Activated naive CD4-positive, alpha-beta T cell (primary cell): ENCODE measurements around the gene RHOF.

Source experiments
- DNase-seq, 4 experiments: peaks; one replicate each; lab custom pipeline; 2025; lab: John Stamatoyannopoulos, UW

The RHOF gene

DNA sequence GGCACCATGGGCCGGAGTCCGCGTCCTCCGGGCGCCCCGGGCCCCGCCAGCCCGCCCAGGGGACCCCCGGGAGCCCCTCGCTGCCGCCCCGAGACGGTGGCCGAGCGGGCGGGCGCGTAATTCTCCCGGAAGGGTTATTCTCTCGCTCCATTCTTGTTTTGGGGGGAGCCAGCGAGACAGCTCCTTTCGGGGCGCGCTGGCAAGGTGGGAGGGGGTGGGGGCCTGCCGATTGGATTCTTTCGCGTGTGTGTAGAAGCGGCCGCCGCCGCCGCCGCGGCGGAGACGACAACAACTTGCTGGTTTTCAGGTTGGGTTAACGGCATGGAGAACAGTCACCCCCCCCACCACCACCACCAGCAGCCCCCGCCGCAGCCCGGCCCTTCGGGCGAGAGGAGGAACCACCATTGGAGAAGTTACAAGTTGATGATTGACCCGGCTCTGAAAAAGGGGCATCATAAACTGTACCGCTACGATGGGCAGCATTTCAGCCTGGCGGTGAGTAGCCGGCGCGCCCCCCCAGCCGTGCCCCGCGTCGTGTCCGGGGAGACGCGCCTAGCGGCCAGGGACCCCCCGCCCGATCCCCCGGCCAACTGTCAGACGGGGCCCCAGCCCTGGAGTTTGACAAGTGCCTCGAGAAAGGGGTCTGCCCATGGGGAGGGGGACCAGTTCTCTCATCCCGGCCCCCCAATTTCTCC is 11.1 kb upstream of the RHOF start:
- peak in 2 of 4 experiments; percentile 35 to 54 for DNase-seq

GRCh38 chr12:121803861-121804416 is 10.5 kb upstream of the RHOF start, which contains the start of gene SETD1B:
Gene SETD1B (plus strand): TSS chr12:121804009. CDS start chr12:121804738, 729 bp downstream.
- peak in 2 of 4 experiments; percentile 19 to 37 for DNase-seq

DNA sequence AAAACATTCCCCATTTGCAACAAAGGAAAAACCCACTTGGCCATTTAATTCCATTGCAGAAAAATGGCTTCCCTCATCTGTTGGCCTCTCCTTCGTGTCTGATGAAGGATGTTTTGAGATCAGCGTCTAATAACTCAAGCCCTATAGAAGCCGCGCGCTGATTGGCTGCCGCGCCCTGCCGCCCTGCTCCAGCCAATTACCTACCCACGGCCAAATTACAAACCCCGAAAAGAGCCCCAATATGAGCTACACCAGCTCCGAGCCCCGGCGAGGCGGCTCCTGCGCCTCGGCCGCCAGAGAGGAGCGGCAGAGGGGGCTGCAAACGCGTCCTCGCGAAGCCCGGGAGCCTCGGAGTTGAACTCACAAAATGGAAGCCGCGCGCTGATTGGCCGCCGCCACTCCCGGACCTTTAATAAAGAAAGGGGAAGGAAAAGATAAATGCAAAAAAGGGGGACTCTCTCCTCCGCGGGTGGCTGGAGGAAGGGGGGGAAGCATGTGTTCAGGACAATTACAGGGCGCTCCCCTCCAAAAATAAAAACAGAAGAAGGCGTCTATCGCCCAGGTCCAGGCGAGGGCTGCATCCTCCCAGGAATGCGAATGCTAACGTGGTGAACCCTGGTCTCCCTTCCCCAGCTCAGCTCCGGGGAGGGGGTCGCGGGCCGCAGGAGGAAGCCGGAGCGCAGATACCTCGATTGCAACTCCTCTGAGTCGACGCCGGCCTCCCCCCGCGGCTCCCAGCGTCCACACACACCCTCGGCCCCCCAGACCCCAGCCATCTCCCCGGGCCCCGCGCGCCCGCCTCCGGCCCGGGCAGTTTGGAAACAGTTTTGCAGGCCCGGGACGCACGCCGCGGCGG is 9.6 kb upstream of the RHOF start:
- DNase-seq, result peak; percentile 66 to 87 (median 83)

DNA sequence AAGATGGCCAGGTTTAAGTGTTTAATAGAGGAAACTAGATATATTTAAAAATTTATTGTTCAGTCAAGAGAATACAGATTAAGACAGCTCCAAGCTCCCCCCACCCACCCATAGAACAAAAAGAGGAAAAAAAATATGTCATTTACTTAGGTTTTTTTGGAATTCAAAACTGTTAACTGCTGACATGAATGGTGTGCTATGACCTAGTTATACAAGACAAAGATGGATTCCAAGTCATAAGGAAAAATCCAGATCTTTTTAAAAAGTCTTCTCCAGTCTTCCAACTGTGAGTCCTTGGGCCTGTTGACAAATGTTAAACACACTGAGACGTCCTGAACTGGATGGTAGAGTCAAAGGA is 9.0 kb upstream of the RHOF start:
- no peak for DNase-seq

- DNase-seq, result peak in 2 of 4 experiments; percentile 44 to 50
These were observed 8.4 kb upstream of the RHOF start for GRCh38 chr12:121801595-121802484.

DNA sequence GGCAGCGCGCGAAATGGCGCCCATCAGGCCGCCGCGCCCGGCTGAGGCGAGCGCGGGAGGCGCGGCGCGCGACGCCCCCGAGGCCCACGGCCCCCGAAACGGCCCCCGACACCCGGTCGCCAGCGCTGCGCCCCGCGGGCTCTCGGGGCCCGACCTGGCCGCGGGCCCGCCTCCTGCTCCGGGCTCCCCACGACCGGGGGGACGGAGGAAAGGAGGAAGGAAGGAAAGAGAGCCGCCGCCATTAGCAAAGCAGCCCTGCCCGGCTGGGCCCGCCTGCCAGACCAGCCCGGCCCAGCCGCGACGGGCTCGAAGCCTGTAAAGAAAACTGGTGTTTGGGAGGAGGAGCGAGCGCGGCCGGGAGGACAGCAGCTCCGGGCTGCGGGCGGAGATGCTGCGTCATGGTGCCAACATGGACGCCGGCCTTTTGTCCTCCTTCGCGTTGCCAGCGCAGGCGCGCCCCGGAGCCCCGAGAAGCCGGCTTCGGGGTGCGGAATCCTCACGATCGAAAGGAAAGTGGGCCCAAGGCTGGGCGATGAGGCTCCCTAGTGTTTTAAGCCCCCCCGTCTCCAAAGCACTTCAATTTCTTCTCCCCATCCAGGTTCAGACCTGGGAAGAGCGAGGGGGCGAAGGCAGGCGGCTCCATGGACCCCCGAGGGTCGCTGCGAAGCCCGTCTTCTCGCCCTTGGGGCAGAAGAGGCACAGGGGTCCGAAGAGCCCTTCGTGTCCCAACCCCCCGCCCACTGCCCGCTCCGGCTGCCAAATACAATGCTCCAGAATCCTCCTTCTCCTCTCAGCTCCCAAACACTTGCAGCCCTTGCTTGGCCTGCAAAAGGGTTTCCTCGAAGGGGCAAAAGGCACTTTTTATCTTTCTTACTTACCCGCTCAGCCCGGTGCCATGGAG is 7.5 kb upstream of the RHOF start:
- DNase-seq, result peak; percentile 30 to 62 (median 38)

DNA sequence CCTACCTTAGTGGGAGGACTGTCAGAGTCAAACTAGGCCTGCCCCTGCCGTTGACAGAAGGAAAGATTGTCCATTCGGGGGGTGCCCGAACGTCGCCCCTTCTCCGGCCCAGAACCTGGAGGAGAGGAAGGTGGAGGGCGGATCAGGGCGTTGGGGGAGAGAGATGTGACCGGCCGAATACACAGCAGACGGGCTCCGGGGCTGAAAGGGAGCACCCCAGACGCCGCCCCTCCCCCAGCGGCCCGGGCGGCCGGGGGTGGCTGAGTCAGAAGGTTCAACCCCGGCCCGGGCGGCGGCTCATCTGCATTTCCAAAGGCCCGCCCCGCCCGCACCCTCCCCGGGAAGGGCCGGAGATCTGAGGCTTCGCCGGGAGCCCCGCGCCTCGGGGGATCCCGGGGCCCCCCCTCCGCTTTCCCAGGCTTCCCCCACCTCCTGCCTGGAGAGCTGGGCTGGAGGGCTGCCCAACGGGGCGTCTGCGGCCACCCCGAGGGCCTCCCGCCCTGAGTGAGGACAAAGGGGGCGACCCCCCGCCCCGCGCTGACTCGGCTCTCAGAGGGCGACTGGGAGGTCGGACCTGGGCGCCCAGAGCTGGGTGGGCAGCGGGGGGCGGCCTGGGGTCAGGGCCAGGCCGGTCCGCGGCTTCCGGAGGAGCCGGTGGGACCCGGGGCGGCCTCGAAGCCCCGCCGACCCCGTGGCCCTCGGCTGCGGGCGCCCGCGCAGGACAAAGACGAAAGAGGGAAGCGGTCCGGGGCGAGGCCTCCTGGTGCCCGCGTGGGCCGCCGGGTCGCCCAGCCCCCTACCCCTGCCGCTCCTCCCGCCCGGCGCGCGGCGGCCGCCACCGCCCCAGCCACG is 6.6 kb upstream of the RHOF start:
- DNase-seq, result peak; percentile 34 to 72 (median 44)

DNA sequence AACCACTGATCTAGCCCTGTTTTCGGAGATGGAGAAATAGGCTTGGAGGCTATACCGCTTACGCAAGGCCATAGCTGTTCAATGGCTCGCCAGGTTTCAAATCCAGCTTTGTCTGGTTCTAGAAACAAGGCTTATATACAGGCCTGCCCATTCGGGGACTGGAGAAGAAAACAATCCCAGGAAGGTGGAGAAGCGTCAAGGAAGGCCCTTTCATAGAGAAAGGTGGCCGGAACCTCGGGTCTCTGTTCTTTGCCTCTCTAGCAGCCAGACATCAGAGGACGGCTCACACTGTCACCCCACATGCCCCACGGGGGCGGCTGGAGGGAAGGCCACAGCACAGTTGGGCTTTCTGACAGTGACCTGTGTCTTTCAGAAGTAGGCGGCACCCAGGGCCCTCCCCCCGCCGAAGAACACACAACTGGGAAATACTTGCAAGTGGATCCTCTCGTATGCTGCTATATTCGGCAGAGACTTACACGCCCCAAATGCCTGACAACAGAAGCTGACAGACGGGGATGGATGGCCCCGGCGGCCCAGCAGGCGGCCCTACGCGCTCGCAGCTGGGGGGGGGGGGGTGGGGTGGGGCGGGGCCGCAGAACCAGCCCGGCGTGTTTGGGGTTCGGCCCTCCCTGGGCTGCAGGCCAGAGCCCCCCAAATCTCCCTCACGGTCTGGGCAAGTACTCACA is 5.8 kb upstream of the RHOF start:
- peak in 2 of 4 experiments; percentile 40 to 45 for DNase-seq

DNA sequence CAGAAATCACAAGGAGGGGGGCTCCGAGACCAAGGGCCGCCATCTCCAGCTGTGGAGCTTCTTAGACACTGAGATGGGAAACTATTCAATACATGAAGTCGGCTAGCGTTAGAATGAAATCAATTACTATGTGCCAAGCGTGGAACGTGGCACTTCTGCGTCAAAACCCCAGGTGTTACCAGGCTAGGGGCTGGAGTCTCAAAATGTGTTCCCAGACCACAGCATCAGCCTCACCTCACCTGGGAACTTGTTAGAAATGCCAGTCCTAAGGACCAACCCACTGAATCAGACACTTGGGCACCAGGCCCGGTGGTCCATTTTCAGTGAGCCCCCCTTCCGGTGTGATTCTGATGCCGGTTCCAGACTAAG is 5.3 kb upstream of the RHOF start:
- DNase-seq, result no peak

- DNase-seq, result no peak
These were observed 4.7 kb upstream of the RHOF start for GRCh38 chr12:121797937-121798786.

GRCh38 chr12:121796855-121797751 is 3.6 kb upstream of the RHOF start:
- DNase-seq, result no peak

GRCh38 chr12:121795034-121795968 is 1.8 kb upstream of the RHOF start:
- DNase-seq, result peak; percentile 72 to 84 (median 78)

GRCh38 chr12:121794534-121795033 is 1.1 kb upstream of the RHOF start:
- DNase-seq, result peak in 3 of 4 experiments; percentile 55 to 59 (median 59)

DNA sequence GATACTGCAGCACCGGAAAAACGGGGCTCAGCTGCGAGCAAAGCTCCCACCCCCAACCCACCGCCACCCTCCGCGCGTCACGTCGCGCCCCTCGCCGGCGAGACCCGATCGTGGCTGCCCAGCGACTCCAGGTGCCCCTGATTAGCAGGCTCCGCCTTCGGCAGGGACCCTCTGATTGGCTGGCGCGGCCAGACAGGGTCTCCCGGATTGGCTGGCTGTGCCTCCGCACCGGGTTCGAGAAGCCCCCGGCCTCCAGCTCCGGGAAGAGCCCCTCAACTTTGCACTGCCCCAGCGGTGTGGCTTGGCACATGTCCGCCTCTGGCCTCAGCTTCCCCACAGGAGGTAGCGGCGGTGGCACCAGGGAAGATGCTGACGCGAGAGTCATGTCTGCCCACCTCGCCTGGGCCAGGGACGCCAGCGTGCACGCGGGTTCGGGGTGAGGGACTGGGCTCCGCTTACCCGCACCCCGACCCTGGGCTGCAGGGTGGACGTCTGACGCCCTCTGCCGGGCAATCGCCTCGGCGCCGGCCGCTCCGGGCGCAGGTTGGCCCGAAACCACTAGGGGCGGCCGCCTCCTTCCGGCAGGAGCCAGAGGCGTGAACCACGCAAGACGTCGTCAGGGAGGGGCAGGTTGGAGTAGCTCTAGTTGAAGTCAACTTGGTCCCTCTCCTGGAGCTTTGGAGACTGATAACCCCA is 498 bp upstream of the RHOF start:
- peak; percentile 90 to 94 (median 92) for DNase-seq
